GM23338 (cell line): ENCODE results near the gene TMEM117. TPM values are rescaled to one million over a fixed set of nuclear protein-coding genes. Genes with fewer than 3 reads are reported as not detected.

Source experiments
- ATAC-seq: fragments of 200-7000 bp; cut with Tn5 transposase; 3 replicates; pipeline ENCODE4 v1.9.1; 2020
- DNase-seq: peaks from one replicate; pipeline ENCODE4 v3.0.0-alpha.2; 2015; ENCODE audit warnings: low spot score
- H2AFZ ChIP-seq: fragments of 200-600 bp; sonication (generic); 2 replicates; pipeline ENCODE4 v1.8.0; 2016; ENCODE audit warnings: antibody characterized with exemption, mild to moderate bottlenecking, moderate library complexity
- H3F3A ChIP-seq: fragments of 200-600 bp; sonication (generic); replicated peaks from 2 replicates; pipeline ENCODE4 v1.8.0; 2017; ENCODE audit warnings: antibody characterized with exemption, mixed run types, low read depth
- H3K27ac ChIP-seq: fragments of 200-600 bp; sonication (generic); 2 replicates; pipeline ENCODE4 v1.6.1; 2016; ENCODE audit warnings: low read depth
- H3K27me3 ChIP-seq: fragments of 200-600 bp; sonication (generic); 2 replicates; pipeline ENCODE4 v1.8.0; 2016; ENCODE audit warnings: mild to moderate bottlenecking, mixed run types, moderate library complexity; ENCODE audit not compliant: insufficient read depth
- H3K36me3 ChIP-seq: fragments of 200-600 bp; sonication (generic); 2 replicates; pipeline ENCODE4 v1.8.0; 2016; ENCODE audit warnings: mild to moderate bottlenecking; ENCODE audit not compliant: insufficient read depth
- H3K4me1 ChIP-seq: fragments of 200-600 bp; sonication (generic); 2 replicates; pipeline ENCODE4 v1.8.0; 2016; ENCODE audit warnings: mild to moderate bottlenecking, moderate library complexity; ENCODE audit not compliant: insufficient read depth
- H3K4me2 ChIP-seq: fragments of 200-600 bp; sonication (generic); 2 replicates; pipeline ENCODE4 v1.7.1; 2017; ENCODE audit warnings: mixed run types
- H3K4me3 ChIP-seq: fragments of 200-600 bp; sonication (generic); 2 replicates; pipeline ENCODE4 v1.6.1; 2016; ENCODE audit warnings: mixed run types
- H3K79me2 ChIP-seq: fragments of 200-600 bp; sonication (generic); replicated peaks from 2 replicates; pipeline ENCODE4 v1.8.0; 2017; ENCODE audit warnings: mild to moderate bottlenecking; ENCODE audit not compliant: insufficient read depth
- H3K9me2 ChIP-seq: fragments of 200-600 bp; sonication (generic); 2 replicates; pipeline ENCODE4 v1.8.0; 2017; ENCODE audit not compliant: insufficient read depth
- H4K20me1 ChIP-seq: fragments of 200-600 bp; sonication (generic); replicated peaks from 2 replicates; pipeline ENCODE4 v1.8.0; 2017; ENCODE audit warnings: mild to moderate bottlenecking; ENCODE audit not compliant: insufficient read depth
- H3K27ac Mint-ChIP-seq: 2 replicates; pipeline ENCODE4 v1.8.0; 2020; ENCODE audit warnings: inconsistent platforms, mild to moderate bottlenecking, moderate library complexity, mixed read lengths
- H3K27me3 Mint-ChIP-seq: 3 replicates; pipeline ENCODE4 v1.8.0; 2022; ENCODE audit warnings: low read depth, mild to moderate bottlenecking, moderate library complexity, mixed read lengths, inconsistent platforms; ENCODE audit not compliant: insufficient read depth, poor library complexity
- H3K36me3 Mint-ChIP-seq: 3 replicates; pipeline ENCODE4 v1.8.0; 2021; ENCODE audit warnings: low read depth, mild to moderate bottlenecking, inconsistent platforms, moderate library complexity, mixed read lengths
- H3K4me1 Mint-ChIP-seq: 3 replicates; pipeline ENCODE4 v1.8.0; 2020; ENCODE audit warnings: mild to moderate bottlenecking, inconsistent platforms, mixed read lengths
- H3K4me3 Mint-ChIP-seq: 3 replicates; pipeline ENCODE4 v1.8.0; 2021; ENCODE audit warnings: moderate library complexity, mild to moderate bottlenecking, inconsistent platforms, mixed read lengths
- H3K9me3 Mint-ChIP-seq: 3 replicates; pipeline ENCODE4 v1.8.0; 2020; ENCODE audit warnings: moderate library complexity, mild to moderate bottlenecking, inconsistent platforms, mixed read lengths
- CREB1 ChIP-seq: fragments of 250-450 bp; sonication (Bioruptor Pico); IDR thresholded peaks from 2 replicates; pipeline ENCODE4 v1.5.0; 2020; ENCODE audit warnings: low read depth, mild to moderate bottlenecking, moderate library complexity
- EZH2 ChIP-seq: fragments of 200-600 bp; sonication (generic); IDR thresholded peaks from one replicate; pipeline ENCODE4 v1.8.0; 2017; ENCODE audit warnings: antibody characterized with exemption, mild to moderate bottlenecking, low read depth; ENCODE audit not compliant: unreplicated experiment
- EZH2phosphoT487 ChIP-seq: fragments of 200-600 bp; sonication (generic); IDR thresholded peaks from one replicate; pipeline ENCODE4 v1.8.1; 2018; ENCODE audit warnings: antibody characterized with exemption; ENCODE audit not compliant: unreplicated experiment
- JUNB ChIP-seq: IDR thresholded peaks from one replicate; pipeline ENCODE4 v1.6.1; 2016; ENCODE audit warnings: antibody characterized with exemption; ENCODE audit not compliant: unreplicated experiment
- NANOG ChIP-seq: IDR thresholded peaks from 2 replicates; pipeline ENCODE4 v1.6.1; 2016; ENCODE audit warnings: antibody characterized with exemption, borderline replicate concordance
- POLR2AphosphoS5 ChIP-seq: IDR thresholded peaks from 2 replicates; pipeline ENCODE4 v1.6.1; 2016; ENCODE audit warnings: antibody characterized with exemption, low read depth
- STAT1 ChIP-seq: IDR thresholded peaks from one replicate; pipeline ENCODE4 v1.6.1; 2016; ENCODE audit warnings: antibody characterized with exemption; ENCODE audit not compliant: unreplicated experiment
- ZNF114 ChIP-seq: fragments of 250-450 bp; sonication (Bioruptor Pico); IDR thresholded peaks from 2 replicates; pipeline ENCODE4 v1.5.0; 2020; ENCODE audit warnings: mild to moderate bottlenecking, moderate library complexity
- ZNF331 ChIP-seq: fragments of 250-450 bp; sonication (Bioruptor Pico); IDR thresholded peaks from 2 replicates; pipeline ENCODE4 v1.5.0; 2020; ENCODE audit warnings: low read depth, mild to moderate bottlenecking, moderate library complexity
- polyA plus RNA-seq: library from polyadenylated mRNA; unstranded; fragments of >200 nt; fragmentation: Nextera tagmentation; extraction: Ambion mirVana; gene quantifications from 2 replicates; pipeline ENCODE4 v1.2.1, GENCODE V29; 2016
- total RNA-seq: library from RNA; depleted of rRNA; stranded (reverse); fragments of >200 nt; shearing (Covaris generic); gene quantifications from 2 replicates; pipeline ENCODE4 v1.2.3, GENCODE V29; 2014
- TF ChIP-seq, protein P1 (sequence below), 2 experiments: fragments of 200-600 bp in 1 of 2; sonication (generic) in 1 of 2; conservative IDR thresholded peaks; 2 replicates each; pipeline versions ENCODE4 v1.5.1 to v1.6.1; 2016 to 2017; ENCODE audit warnings: antibody characterized with exemption in 2 of 2, low read depth in 2 of 2, mild to moderate bottlenecking in 2 of 2, moderate library complexity in 1 of 2
- TF ChIP-seq, protein P2 (sequence below): fragments of 250-450 bp; sonication (Bioruptor Pico); IDR thresholded peaks from 2 replicates; pipeline ENCODE4 v1.5.0; 2020; ENCODE audit warnings: mild to moderate bottlenecking, moderate library complexity
- TF ChIP-seq, protein P3 (sequence below): IDR thresholded peaks from 2 replicates; pipeline ENCODE4 v1.6.1; 2016; ENCODE audit warnings: antibody characterized with exemption
- TF ChIP-seq, protein P4 (sequence below): IDR thresholded peaks from one replicate; pipeline ENCODE4 v1.6.1; 2018; ENCODE audit warnings: antibody characterized with exemption; ENCODE audit not compliant: unreplicated experiment

The TMEM117 gene
- total and polyA plus RNA-seq, 2 experiments from 2014 or later: 0.94 to 1.6 TPM

DNA sequence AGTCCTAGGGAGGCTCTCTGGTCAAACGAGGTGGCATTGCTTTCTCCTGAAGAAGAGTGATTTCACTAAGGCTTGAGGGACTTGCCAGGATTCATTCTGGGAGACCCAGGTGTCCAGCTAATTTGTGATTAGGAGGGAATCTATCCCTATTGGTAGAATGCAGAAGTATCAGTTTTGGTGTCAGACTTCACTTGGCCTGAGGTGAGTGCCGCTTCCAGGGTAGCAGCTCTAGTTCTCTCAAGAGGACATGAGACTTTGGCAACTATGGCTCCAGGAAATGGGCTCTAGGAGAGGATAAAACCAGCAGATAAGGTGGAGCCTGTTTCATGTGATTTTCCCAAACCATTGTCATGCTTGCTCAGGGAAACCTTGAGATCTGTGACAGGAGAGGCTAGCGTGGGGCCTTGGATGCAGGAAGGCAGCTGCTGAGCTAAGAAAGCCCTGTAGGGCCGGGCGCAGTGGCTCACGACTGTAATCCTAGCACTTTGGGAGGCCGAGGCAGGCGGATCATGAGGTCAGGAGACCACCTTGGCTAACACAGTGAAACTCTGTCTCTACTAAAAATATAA is 11.6 kb upstream of the TMEM117 start:
- DNase-seq (peak; percentile 28), ATAC-seq (peak; percentile 84)
- no peak overlapping the region for H3K27ac Mint-ChIP-seq
- H3K4me1 ChIP-seq: peaks cover 13% of the 10 kb centered on the region
- no peak for TF ChIP-seq ZNF331 (CRISPR knock-in tag)
- TF ChIP-seq STAT1: no peak
- TF ChIP-seq JUNB: no peak
- TF ChIP-seq POLR2AphosphoS5: no peak
- TF ChIP-seq ZNF114 (CRISPR knock-in tag): no peak
- TF ChIP-seq, protein P1, sequence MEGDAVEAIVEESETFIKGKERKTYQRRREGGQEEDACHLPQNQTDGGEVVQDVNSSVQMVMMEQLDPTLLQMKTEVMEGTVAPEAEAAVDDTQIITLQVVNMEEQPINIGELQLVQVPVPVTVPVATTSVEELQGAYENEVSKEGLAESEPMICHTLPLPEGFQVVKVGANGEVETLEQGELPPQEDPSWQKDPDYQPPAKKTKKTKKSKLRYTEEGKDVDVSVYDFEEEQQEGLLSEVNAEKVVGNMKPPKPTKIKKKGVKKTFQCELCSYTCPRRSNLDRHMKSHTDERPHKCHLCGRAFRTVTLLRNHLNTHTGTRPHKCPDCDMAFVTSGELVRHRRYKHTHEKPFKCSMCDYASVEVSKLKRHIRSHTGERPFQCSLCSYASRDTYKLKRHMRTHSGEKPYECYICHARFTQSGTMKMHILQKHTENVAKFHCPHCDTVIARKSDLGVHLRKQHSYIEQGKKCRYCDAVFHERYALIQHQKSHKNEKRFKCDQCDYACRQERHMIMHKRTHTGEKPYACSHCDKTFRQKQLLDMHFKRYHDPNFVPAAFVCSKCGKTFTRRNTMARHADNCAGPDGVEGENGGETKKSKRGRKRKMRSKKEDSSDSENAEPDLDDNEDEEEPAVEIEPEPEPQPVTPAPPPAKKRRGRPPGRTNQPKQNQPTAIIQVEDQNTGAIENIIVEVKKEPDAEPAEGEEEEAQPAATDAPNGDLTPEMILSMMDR (conservative IDR thresholded peaks at IDR 0.05; ENCODE audit: low read depth in 2 of 2): no peak
- TF ChIP-seq, protein P2, sequence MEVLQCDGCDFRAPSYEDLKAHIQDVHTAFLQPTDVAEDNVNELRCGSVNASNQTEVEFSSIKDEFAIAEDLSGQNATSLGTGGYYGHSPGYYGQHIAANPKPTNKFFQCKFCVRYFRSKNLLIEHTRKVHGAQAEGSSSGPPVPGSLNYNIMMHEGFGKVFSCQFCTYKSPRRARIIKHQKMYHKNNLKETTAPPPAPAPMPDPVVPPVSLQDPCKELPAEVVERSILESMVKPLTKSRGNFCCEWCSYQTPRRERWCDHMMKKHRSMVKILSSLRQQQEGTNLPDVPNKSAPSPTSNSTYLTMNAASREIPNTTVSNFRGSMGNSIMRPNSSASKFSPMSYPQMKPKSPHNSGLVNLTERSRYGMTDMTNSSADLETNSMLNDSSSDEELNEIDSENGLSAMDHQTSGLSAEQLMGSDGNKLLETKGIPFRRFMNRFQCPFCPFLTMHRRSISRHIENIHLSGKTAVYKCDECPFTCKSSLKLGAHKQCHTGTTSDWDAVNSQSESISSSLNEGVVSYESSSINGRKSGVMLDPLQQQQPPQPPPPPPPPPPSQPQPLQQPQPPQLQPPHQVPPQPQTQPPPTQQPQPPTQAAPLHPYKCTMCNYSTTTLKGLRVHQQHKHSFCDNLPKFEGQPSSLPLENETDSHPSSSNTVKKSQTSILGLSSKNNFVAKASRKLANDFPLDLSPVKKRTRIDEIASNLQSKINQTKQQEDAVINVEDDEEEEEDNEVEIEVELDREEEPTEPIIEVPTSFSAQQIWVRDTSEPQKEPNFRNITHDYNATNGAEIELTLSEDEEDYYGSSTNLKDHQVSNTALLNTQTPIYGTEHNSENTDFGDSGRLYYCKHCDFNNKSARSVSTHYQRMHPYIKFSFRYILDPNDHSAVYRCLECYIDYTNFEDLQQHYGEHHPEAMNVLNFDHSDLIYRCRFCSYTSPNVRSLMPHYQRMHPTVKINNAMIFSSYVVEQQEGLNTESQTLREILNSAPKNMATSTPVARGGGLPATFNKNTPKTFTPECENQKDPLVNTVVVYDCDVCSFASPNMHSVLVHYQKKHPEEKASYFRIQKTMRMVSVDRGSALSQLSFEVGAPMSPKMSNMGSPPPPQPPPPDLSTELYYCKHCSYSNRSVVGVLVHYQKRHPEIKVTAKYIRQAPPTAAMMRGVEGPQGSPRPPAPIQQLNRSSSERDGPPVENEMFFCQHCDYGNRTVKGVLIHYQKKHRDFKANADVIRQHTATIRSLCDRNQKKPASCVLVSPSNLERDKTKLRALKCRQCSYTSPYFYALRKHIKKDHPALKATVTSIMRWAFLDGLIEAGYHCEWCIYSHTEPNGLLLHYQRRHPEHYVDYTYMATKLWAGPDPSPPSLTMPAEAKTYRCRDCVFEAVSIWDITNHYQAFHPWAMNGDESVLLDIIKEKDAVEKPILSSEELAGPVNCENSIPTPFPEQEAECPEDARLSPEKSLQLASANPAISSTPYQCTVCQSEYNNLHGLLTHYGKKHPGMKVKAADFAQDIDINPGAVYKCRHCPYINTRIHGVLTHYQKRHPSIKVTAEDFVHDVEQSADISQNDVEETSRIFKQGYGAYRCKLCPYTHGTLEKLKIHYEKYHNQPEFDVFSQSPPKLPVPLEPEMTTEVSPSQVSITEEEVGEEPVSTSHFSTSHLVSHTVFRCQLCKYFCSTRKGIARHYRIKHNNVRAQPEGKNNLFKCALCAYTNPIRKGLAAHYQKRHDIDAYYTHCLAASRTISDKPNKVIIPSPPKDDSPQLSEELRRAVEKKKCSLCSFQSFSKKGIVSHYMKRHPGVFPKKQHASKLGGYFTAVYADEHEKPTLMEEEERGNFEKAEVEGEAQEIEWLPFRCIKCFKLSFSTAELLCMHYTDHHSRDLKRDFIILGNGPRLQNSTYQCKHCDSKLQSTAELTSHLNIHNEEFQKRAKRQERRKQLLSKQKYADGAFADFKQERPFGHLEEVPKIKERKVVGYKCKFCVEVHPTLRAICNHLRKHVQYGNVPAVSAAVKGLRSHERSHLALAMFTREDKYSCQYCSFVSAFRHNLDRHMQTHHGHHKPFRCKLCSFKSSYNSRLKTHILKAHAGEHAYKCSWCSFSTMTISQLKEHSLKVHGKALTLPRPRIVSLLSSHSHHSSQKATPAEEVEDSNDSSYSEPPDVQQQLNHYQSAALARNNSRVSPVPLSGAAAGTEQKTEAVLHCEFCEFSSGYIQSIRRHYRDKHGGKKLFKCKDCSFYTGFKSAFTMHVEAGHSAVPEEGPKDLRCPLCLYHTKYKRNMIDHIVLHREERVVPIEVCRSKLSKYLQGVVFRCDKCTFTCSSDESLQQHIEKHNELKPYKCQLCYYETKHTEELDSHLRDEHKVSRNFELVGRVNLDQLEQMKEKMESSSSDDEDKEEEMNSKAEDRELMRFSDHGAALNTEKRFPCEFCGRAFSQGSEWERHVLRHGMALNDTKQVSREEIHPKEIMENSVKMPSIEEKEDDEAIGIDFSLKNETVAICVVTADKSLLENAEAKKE (CRISPR knock-in tag): no peak
- TF ChIP-seq NANOG: no peak
- no peak for TF ChIP-seq EZH2phosphoT487
- no peak for TF ChIP-seq CREB1 (CRISPR knock-in tag)
- TF ChIP-seq, protein P3, sequence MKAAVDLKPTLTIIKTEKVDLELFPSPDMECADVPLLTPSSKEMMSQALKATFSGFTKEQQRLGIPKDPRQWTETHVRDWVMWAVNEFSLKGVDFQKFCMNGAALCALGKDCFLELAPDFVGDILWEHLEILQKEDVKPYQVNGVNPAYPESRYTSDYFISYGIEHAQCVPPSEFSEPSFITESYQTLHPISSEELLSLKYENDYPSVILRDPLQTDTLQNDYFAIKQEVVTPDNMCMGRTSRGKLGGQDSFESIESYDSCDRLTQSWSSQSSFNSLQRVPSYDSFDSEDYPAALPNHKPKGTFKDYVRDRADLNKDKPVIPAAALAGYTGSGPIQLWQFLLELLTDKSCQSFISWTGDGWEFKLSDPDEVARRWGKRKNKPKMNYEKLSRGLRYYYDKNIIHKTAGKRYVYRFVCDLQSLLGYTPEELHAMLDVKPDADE: no peak
- TF ChIP-seq, protein P4, sequence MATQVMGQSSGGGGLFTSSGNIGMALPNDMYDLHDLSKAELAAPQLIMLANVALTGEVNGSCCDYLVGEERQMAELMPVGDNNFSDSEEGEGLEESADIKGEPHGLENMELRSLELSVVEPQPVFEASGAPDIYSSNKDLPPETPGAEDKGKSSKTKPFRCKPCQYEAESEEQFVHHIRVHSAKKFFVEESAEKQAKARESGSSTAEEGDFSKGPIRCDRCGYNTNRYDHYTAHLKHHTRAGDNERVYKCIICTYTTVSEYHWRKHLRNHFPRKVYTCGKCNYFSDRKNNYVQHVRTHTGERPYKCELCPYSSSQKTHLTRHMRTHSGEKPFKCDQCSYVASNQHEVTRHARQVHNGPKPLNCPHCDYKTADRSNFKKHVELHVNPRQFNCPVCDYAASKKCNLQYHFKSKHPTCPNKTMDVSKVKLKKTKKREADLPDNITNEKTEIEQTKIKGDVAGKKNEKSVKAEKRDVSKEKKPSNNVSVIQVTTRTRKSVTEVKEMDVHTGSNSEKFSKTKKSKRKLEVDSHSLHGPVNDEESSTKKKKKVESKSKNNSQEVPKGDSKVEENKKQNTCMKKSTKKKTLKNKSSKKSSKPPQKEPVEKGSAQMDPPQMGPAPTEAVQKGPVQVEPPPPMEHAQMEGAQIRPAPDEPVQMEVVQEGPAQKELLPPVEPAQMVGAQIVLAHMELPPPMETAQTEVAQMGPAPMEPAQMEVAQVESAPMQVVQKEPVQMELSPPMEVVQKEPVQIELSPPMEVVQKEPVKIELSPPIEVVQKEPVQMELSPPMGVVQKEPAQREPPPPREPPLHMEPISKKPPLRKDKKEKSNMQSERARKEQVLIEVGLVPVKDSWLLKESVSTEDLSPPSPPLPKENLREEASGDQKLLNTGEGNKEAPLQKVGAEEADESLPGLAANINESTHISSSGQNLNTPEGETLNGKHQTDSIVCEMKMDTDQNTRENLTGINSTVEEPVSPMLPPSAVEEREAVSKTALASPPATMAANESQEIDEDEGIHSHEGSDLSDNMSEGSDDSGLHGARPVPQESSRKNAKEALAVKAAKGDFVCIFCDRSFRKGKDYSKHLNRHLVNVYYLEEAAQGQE: no peak
- TF ChIP-seq EZH2: no peak
- H4K20me1 ChIP-seq: no peaks in the 10 kb centered on the region
- no peak overlapping the region for H3K4me3 Mint-ChIP-seq
- peak overlapping the region; percentile 56; the same call in 1 of the 2 replicates for H2AFZ ChIP-seq
- no peaks in the 10 kb centered on the region for H3K36me3 ChIP-seq
- no peaks in the 10 kb centered on the region for H3K9me3 Mint-ChIP-seq
- no peaks in the 10 kb centered on the region; the same call in 1 of the 2 replicates for H3F3A ChIP-seq
- no peak overlapping the region for H3K4me2 ChIP-seq
- H3K27ac ChIP-seq: 0 out of 2 replicates have a peak overlapping the region, but pooled peaks have one; percentile 29
- no peaks in the 10 kb centered on the region for H3K9me2 ChIP-seq
- H3K4me1 Mint-ChIP-seq: peaks cover 7% of the 10 kb centered on the region
- no peak overlapping the region for H3K4me3 ChIP-seq
- no peaks in the 10 kb centered on the region for H3K79me2 ChIP-seq
- no peaks in the 10 kb centered on the region for H3K27me3 Mint-ChIP-seq
- no peaks in the 10 kb centered on the region for H3K27me3 ChIP-seq
- H3K36me3 Mint-ChIP-seq: no peaks in the 10 kb centered on the region
